WTC11 (cell line): ENCODE measurements around the gene SORCS2.

Source experiments
- ATF3 ChIP-seq: sonication (generic); formaldehyde crosslinking; conservative IDR thresholded peaks from 2 replicates; pipeline ENCODE4 v1.8.1; 2022; ENCODE audit warnings: mild to moderate bottlenecking, missing genetic modification reagents
- CBFB ChIP-seq: sonication (generic); formaldehyde crosslinking; IDR thresholded peaks from 2 replicates; pipeline ENCODE4 v1.8.1; 2022; ENCODE audit warnings: mild to moderate bottlenecking, low read depth, missing genetic modification reagents
- CTCF ChIP-seq: fragments of 200-600 bp; IDR thresholded peaks from 2 replicates; pipeline ENCODE4 v1.8.0; 2022; ENCODE audit warnings: antibody characterized with exemption
- FOXJ3 ChIP-seq: sonication (generic); formaldehyde crosslinking; IDR thresholded peaks from 2 replicates; pipeline ENCODE4 v1.9.0; 2021; ENCODE audit warnings: missing genetic modification reagents, mild to moderate bottlenecking, borderline replicate concordance
- JAZF1 ChIP-seq: fragments of 250-450 bp; sonication (Bioruptor Pico); IDR thresholded peaks from 2 replicates; pipeline ENCODE4 v1.9.0; 2021; ENCODE audit warnings: moderate library complexity, mild to moderate bottlenecking, inconsistent platforms
- JUN ChIP-seq: sonication (generic); formaldehyde crosslinking; IDR thresholded peaks from 2 replicates; pipeline ENCODE4 v1.8.0; 2023; ENCODE audit warnings: mild to moderate bottlenecking, missing genetic modification reagents
- NR2C2 ChIP-seq: sonication (generic); formaldehyde crosslinking; IDR thresholded peaks from 2 replicates; pipeline ENCODE4 v1.8.0; 2022; ENCODE audit warnings: mild to moderate bottlenecking, missing genetic modification reagents
- SP1 ChIP-seq: sonication (generic); formaldehyde crosslinking; conservative IDR thresholded peaks from 2 replicates; pipeline ENCODE4 v1.8.1; 2022; ENCODE audit warnings: missing genetic modification reagents
- TP53 ChIP-seq: sonication (generic); formaldehyde crosslinking; IDR thresholded peaks from 2 replicates; pipeline ENCODE4 v1.8.1; 2023; ENCODE audit warnings: mild to moderate bottlenecking, missing genetic modification reagents
- USF1 ChIP-seq: sonication (generic); formaldehyde crosslinking; IDR thresholded peaks from 2 replicates; pipeline ENCODE4 v1.8.0; 2022; ENCODE audit warnings: mild to moderate bottlenecking, missing genetic modification reagents
- ZMAT4 ChIP-seq: fragments of 250-450 bp; sonication (Bioruptor Pico); IDR thresholded peaks from 2 replicates; pipeline ENCODE4 v1.9.0; 2021; ENCODE audit warnings: mild to moderate bottlenecking
- ZNF121 ChIP-seq: sonication (generic); formaldehyde crosslinking; IDR thresholded peaks from 2 replicates; pipeline ENCODE4 v1.8.0; 2023; ENCODE audit warnings: missing genetic modification reagents
- ZNF232 ChIP-seq: sonication (generic); formaldehyde crosslinking; IDR thresholded peaks from 2 replicates; pipeline ENCODE4 v1.8.0; 2022; ENCODE audit warnings: mild to moderate bottlenecking, missing genetic modification reagents
- TF ChIP-seq, protein P1 (sequence below): sonication (generic); formaldehyde crosslinking; IDR thresholded peaks from 2 replicates; pipeline ENCODE4 v1.8.0; 2022; ENCODE audit warnings: mild to moderate bottlenecking, missing genetic modification reagents

GRCh38 chr4:7777017-7777710, 584.8 kb downstream of the SORCS2 start:
- TF ChIP-seq TP53 (CRISPR knock-in tag) (no peak), FOXJ3 (CRISPR knock-in tag) (no peak), ATF3 (CRISPR knock-in tag) (no peak), CTCF (no peak), JAZF1 (CRISPR knock-in tag) (no peak), USF1 (CRISPR knock-in tag) (no peak), NR2C2 (no peak), ZNF232 (CRISPR knock-in tag) (no peak), SP1 (CRISPR knock-in tag) (no peak), JUN (no peak), CBFB (CRISPR knock-in tag) (no peak), ZNF121 (CRISPR knock-in tag) (no peak), ZMAT4 (CRISPR knock-in tag) (no peak)
- TF ChIP-seq, protein P1, sequence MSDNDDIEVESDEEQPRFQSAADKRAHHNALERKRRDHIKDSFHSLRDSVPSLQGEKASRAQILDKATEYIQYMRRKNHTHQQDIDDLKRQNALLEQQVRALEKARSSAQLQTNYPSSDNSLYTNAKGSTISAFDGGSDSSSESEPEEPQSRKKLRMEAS (CRISPR knock-in tag) = no peak
